Hepatocyte (in vitro differentiated cells): ENCODE results near the gene GPALPP1. TPM values are rescaled to one million over a fixed set of nuclear protein-coding genes. Genes with fewer than 3 reads are reported as not detected.

Source experiments
- DNase-seq: peaks from one replicate; pipeline ENCODE4 v3.0.0-alpha.2; 2016; ENCODE audit warnings: low spot score
- H2AFZ ChIP-seq: fragments of 200-600 bp; sonication (generic); 2 replicates; pipeline ENCODE4 v1.6.0; 2016; ENCODE audit warnings: antibody characterized with exemption, mild to moderate bottlenecking
- H3K27ac ChIP-seq: fragments of 200-600 bp; sonication (generic); 2 replicates; pipeline ENCODE4 v1.5.1; 2016; ENCODE audit warnings: mild to moderate bottlenecking
- H3K27me3 ChIP-seq: fragments of 200-600 bp; sonication (generic); 2 replicates; pipeline ENCODE4 v1.6.1; 2016
- H3K36me3 ChIP-seq: fragments of 200-600 bp; sonication (generic); replicated peaks from 2 replicates; pipeline ENCODE4 v1.5.1; 2016; ENCODE audit warnings: low read depth; ENCODE audit not compliant: insufficient read depth
- H3K4me1 ChIP-seq: fragments of 200-600 bp; sonication (generic); 2 replicates; pipeline ENCODE4 v1.5.1; 2016; ENCODE audit warnings: mild to moderate bottlenecking, moderate library complexity; ENCODE audit not compliant: insufficient read depth
- H3K4me2 ChIP-seq: fragments of 200-600 bp; sonication (generic); 2 replicates; pipeline ENCODE4 v1.6.0; 2016
- H3K4me3 ChIP-seq: fragments of 200-600 bp; sonication (generic); 2 replicates; pipeline ENCODE4 v1.5.1; 2016; ENCODE audit warnings: mild to moderate bottlenecking
- H3K79me2 ChIP-seq: fragments of 200-600 bp; sonication (generic); 2 replicates; pipeline ENCODE4 v1.6.0; 2017; ENCODE audit warnings: mild to moderate bottlenecking
- H3K9me2 ChIP-seq: fragments of 200-600 bp; sonication (generic); replicated peaks from 2 replicates; pipeline ENCODE4 v1.6.0; 2017; ENCODE audit warnings: mild to moderate bottlenecking; ENCODE audit not compliant: insufficient read depth
- H3K9me3 ChIP-seq: fragments of 200-600 bp; sonication (generic); 2 replicates; pipeline ENCODE4 v1.5.1; 2016; ENCODE audit warnings: low read depth, mild to moderate bottlenecking
- H4K20me1 ChIP-seq: fragments of 200-600 bp; sonication (generic); 2 replicates; pipeline ENCODE4 v1.6.0; 2016; ENCODE audit warnings: mild to moderate bottlenecking; ENCODE audit not compliant: insufficient read depth, poor library complexity, severe bottlenecking
- EZH2 ChIP-seq: fragments of 200-600 bp; sonication (generic); IDR thresholded peaks from 2 replicates; pipeline ENCODE4 v1.6.1; 2016; ENCODE audit warnings: antibody characterized with exemption, mild to moderate bottlenecking, borderline replicate concordance
- EZH2phosphoT487 ChIP-seq: fragments of 200-600 bp; sonication (generic); IDR thresholded peaks from one replicate; pipeline ENCODE4 v1.6.1; 2018; ENCODE audit warnings: antibody characterized with exemption, mild to moderate bottlenecking, low read depth, moderate library complexity; ENCODE audit not compliant: unreplicated experiment, severe bottlenecking
- whole genome bisulfite sequencing: methylation state at CpG from one replicate; pipeline ENCODE4 v1.1.6; 2016; ENCODE audit warnings: low lambda C conversion rate; ENCODE audit errors: missing lambda C conversion rate; 5-methylcytosine and 5-hydroxymethylcytosine counted together
- polyA plus RNA-seq: library from polyadenylated mRNA; unstranded; fragments of >200 nt; fragmentation: Nextera tagmentation; extraction: Ambion mirVana; gene quantifications from 2 replicates; pipeline ENCODE4 v1.2.1, GENCODE V29; 2016
- total RNA-seq: library from RNA; depleted of rRNA; stranded (reverse); fragments of >200 nt; gene quantifications from 2 replicates; pipeline ENCODE4 v1.2.3, GENCODE V29; 2014
- TF ChIP-seq, protein P1 (sequence below): fragments of 200-600 bp; sonication (generic); IDR thresholded peaks from 2 replicates; pipeline ENCODE4 v1.5.1; 2016; ENCODE audit warnings: antibody characterized with exemption, mild to moderate bottlenecking; ENCODE audit not compliant: poor library complexity

The GPALPP1 gene
- total and polyA plus RNA-seq, 2 experiments from 2014 or later, result 11.4 to 32.1 TPM

DNA sequence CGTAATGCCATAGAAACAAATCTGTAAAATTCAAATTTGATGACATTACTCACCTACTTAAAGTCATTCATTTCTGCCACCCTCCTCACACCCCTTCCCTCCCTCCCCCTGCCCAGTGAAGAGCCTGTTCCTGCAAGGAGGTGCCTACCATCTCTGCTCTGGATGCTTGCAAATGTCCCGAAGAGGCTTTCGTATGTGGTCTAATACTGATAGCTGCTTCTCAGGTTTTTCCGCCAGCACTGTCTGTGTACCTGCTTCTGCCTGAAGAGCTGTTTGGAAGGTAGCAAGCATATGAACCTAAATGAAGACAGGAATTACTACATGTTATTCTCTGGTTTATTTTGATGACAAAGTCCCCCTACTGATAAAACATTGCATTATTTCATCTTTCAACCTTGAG, 57.1 kb downstream of the GPALPP1 start:
- no peaks in the 10 kb centered on the region for H3K4me1 ChIP-seq
- no peaks in the 10 kb centered on the region for H3K9me3 ChIP-seq
- TF ChIP-seq EZH2phosphoT487 (no peak), EZH2 (no peak)
- TF ChIP-seq, protein P1, sequence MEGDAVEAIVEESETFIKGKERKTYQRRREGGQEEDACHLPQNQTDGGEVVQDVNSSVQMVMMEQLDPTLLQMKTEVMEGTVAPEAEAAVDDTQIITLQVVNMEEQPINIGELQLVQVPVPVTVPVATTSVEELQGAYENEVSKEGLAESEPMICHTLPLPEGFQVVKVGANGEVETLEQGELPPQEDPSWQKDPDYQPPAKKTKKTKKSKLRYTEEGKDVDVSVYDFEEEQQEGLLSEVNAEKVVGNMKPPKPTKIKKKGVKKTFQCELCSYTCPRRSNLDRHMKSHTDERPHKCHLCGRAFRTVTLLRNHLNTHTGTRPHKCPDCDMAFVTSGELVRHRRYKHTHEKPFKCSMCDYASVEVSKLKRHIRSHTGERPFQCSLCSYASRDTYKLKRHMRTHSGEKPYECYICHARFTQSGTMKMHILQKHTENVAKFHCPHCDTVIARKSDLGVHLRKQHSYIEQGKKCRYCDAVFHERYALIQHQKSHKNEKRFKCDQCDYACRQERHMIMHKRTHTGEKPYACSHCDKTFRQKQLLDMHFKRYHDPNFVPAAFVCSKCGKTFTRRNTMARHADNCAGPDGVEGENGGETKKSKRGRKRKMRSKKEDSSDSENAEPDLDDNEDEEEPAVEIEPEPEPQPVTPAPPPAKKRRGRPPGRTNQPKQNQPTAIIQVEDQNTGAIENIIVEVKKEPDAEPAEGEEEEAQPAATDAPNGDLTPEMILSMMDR, result no peak
- peak overlapping the region; percentile 88 for H2AFZ ChIP-seq
- H3K4me3 ChIP-seq, result peak overlapping the region; percentile 30
- no peaks in the 10 kb centered on the region for H3K27me3 ChIP-seq
- no peaks in the 10 kb centered on the region for H4K20me1 ChIP-seq
- no peak for DNase-seq
- no peaks in the 10 kb centered on the region for H3K79me2 ChIP-seq
- H3K36me3 ChIP-seq, result no peaks in the 10 kb centered on the region
- no peak overlapping the region for H3K27ac ChIP-seq
- H3K4me2 ChIP-seq, result peak overlapping the region; percentile 88
- 80% methylated on average over 4 of the region's 4 CpGs for WGBS
- no peaks in the 10 kb centered on the region for H3K9me2 ChIP-seq

DNA sequence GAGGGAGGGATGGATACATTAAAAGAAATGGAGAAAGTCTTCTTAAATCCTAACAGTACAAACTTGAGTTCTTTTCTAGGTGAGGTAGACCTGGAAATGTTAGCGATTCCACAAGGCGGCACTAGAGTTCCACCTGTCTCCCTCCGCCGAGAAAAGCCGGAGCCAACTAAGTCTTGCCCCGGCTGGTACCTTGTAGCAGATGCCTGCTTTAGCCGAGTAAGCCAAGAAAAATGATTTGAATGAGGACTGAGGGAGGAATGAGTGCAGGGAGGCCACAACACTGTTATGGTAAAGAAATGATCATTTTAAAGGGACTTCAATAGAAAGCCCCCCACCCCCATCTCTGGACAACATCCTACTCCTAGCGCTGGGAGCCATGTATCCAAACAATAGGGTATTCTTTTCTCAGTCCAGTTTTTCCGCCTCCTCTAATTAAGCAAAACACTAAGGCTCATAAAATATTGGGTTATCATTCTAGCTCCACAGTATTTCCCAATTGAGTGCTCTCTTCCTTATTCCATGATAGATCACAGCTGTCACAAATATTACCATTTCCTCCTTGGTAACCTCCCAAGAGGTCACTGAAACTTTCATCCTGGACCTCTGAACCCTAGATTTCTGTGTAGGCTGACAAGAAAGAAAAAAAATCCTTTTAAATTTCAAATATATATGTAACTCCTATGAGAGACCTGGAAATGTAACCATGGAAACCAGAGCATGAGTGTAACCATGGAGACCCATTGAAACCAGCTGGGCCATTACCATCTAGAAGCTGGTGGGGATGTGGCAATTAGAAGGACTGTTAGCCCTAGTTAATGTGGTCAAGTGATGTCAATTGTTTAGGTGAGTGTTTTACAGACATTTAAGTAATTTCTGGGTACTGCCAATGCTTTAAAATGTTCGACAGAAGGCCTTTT, 58.3 kb downstream of the GPALPP1 start:
- H3K4me2 ChIP-seq, result peak overlapping the region; percentile 88
- peak overlapping the region; percentile 30 for H3K4me3 ChIP-seq
- TF ChIP-seq EZH2phosphoT487 (no peak), EZH2 (no peak)
- TF ChIP-seq, protein P1, result peak; percentile 94
- no peaks in the 10 kb centered on the region for H4K20me1 ChIP-seq
- peak; percentile 89 for DNase-seq
- H3K4me1 ChIP-seq, result no peaks in the 10 kb centered on the region
- no peaks in the 10 kb centered on the region for H3K36me3 ChIP-seq
- H3K9me2 ChIP-seq, result no peaks in the 10 kb centered on the region
- H3K27me3 ChIP-seq, result no peaks in the 10 kb centered on the region
- no peaks in the 10 kb centered on the region for H3K79me2 ChIP-seq
- H3K27ac ChIP-seq, result no peak overlapping the region
- no peaks in the 10 kb centered on the region for H3K9me3 ChIP-seq
- 19% methylated on average over 10 of the region's 10 CpGs for WGBS
- H2AFZ ChIP-seq, result peak overlapping the region; percentile 88

DNA sequence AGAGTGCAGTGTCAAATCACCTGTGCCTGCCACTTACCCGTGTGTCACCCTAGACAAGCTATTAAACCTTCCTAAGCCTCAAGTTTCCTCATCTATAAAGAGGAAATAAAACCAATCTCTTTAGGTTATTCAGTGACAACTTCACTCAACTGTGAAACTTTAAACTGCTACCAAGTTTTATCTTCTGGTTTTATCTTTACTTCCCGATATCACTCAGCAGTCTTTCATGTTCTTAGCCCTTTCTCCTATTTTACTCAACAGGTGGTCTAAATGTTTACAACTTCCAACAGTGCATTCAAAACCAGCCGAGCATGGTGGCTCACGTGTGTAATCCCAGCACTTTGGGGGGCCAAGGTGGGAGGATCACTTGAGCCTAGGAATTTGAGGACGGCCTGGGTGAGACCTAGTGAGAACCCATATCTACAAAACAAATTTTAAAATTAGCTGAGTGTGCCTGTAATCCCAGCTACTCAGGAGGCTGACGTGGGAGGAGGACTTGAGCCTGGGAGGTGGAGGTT, 59.6 kb downstream of the GPALPP1 start:
- no peaks in the 10 kb centered on the region for H3K27me3 ChIP-seq
- no peaks in the 10 kb centered on the region for H4K20me1 ChIP-seq
- H3K4me2 ChIP-seq, result no peak overlapping the region
- no peaks in the 10 kb centered on the region for H3K4me1 ChIP-seq
- DNase-seq, result no peak
- no peak overlapping the region for H2AFZ ChIP-seq
- H3K36me3 ChIP-seq, result no peaks in the 10 kb centered on the region
- H3K27ac ChIP-seq, result no peak overlapping the region
- TF ChIP-seq, protein P1, result no peak
- no peak for TF ChIP-seq EZH2
- TF ChIP-seq EZH2phosphoT487, result no peak
- no peaks in the 10 kb centered on the region for H3K79me2 ChIP-seq
- no peaks in the 10 kb centered on the region for H3K9me3 ChIP-seq
- no peaks in the 10 kb centered on the region for H3K9me2 ChIP-seq
- H3K4me3 ChIP-seq, result no peak overlapping the region
- WGBS, result 39% methylated on average over 6 of the region's 6 CpGs
